Endothelial cell of umbilical vein (primary cell): ENCODE measurements around the gene ZNF319. TPM values are rescaled to one million over a fixed set of nuclear protein-coding genes. Genes with fewer than 3 reads are reported as not detected.

Experiments used
- BruUV-seq: library from RNA; stranded (reverse); fragments of 400-500 nt; replicated peaks from 2 replicates; lab custom pipeline; 2021; lab: Mats Ljungman, UMichigan
- CTCF ChIA-PET: fragments of 300-600, 350-600 bp; sonication (Branson Sonifier 250); formaldehyde crosslinking; loops from one replicate; lab custom pipeline; 2021; ENCODE audit warnings: antibody characterized with exemption, inconsistent platforms; lab: Charles Lee
- POLR2A ChIA-PET: fragments of 300-600, 350-600 bp; sonication (Branson Sonifier 250); formaldehyde crosslinking; loops from one replicate; lab custom pipeline; 2021; ENCODE audit warnings: antibody characterized with exemption, inconsistent platforms; lab: Charles Lee
- DNase-seq: peaks from one replicate; pipeline ENCODE4 v3.0.0-alpha.2; 2011; ENCODE audit warnings: low read depth, low spot score
- FAIRE-seq: peaks from 2 replicates; lab custom pipeline; 2011; peaks lifted over from hg19 to GRCh38; lab: Jason Lieb, UNC
- H2AFZ ChIP-seq: 2 replicates; pipeline ENCODE4 v1.6.0; 2012; ENCODE audit warnings: low read depth, low read length, control low read depth, inconsistent platforms
- H3K27ac ChIP-seq: 2 replicates; pipeline ENCODE4 v1.5.1; 2011; ENCODE audit warnings: low read depth, mild to moderate bottlenecking, control low read depth, low read length, moderate library complexity; ENCODE audit not compliant: insufficient read depth
- H3K27me3 ChIP-seq, 2 experiments: 2 replicates each; pipeline versions ENCODE4 v1.6.0 to v1.6.1; 2011; ENCODE audit warnings: low read length in 2 of 2, mixed read lengths in 1 of 2; ENCODE audit not compliant: control insufficient read depth in 2 of 2, insufficient read depth in 2 of 2
- H3K36me3 ChIP-seq, 2 experiments: 2 replicates in 1 of 2; 3 replicates in 1 of 2; pipeline ENCODE4 v1.5.1; 2011; ENCODE audit warnings: low read length in 2 of 2, mild to moderate bottlenecking in 1 of 2, moderate library complexity in 1 of 2; ENCODE audit not compliant: control insufficient read depth in 2 of 2, insufficient read depth in 2 of 2; ENCODE audit errors: extremely low read depth in 1 of 2
- H3K4me1 ChIP-seq: 3 replicates; pipeline ENCODE4 v1.5.1; 2011; ENCODE audit warnings: mild to moderate bottlenecking, low read length; ENCODE audit not compliant: control insufficient read depth, insufficient read depth; ENCODE audit errors: extremely low read depth
- H3K4me2 ChIP-seq: 2 replicates; pipeline ENCODE4 v1.6.1; 2011; ENCODE audit warnings: low read length, control low read depth, mixed read lengths; ENCODE audit not compliant: insufficient read depth
- H3K4me3 ChIP-seq, 3 experiments: fragments of 200-600 bp in 1 of 3; sonication (generic), shearing (Covaris generic) in 1 of 3; replicated peaks in 1 of 3; 2 replicates each; pipeline ENCODE4 v1.5.1; 2011 to 2016; ENCODE audit warnings: control low read depth in 3 of 3, low read length in 3 of 3, mild to moderate bottlenecking in 2 of 3, inconsistent platforms in 1 of 3, low read depth in 1 of 3, moderate library complexity in 1 of 3; ENCODE audit not compliant: insufficient read depth in 1 of 3
- H3K79me2 ChIP-seq: 2 replicates; pipeline ENCODE4 v1.6.0; 2012; ENCODE audit warnings: low read length, inconsistent platforms; ENCODE audit not compliant: control insufficient read depth, insufficient read depth
- H3K9ac ChIP-seq: replicated peaks from 2 replicates; pipeline ENCODE3; 2011; ENCODE audit warnings: low read length, control low read depth; ENCODE audit not compliant: insufficient read depth; ENCODE audit errors: extremely low read depth
- H3K9me1 ChIP-seq: replicated peaks from 3 replicates; pipeline ENCODE4 v1.6.0; 2011; ENCODE audit warnings: mild to moderate bottlenecking, low read length; ENCODE audit not compliant: control insufficient read depth, insufficient read depth; ENCODE audit errors: extremely low read depth
- H3K9me3 ChIP-seq: replicated peaks from 2 replicates; pipeline ENCODE4 v1.5.1; 2012; ENCODE audit warnings: low read length, inconsistent platforms; ENCODE audit not compliant: control insufficient read depth, insufficient read depth
- H4K20me1 ChIP-seq: replicated peaks from 2 replicates; pipeline ENCODE3; 2011; ENCODE audit warnings: mild to moderate bottlenecking, low read length; ENCODE audit not compliant: control insufficient read depth, insufficient read depth; ENCODE audit errors: extremely low read depth
- EZH2 ChIP-seq: IDR thresholded peaks from 2 replicates; pipeline ENCODE4 v1.6.1; 2012; ENCODE audit warnings: borderline replicate concordance, low read depth, mild to moderate bottlenecking, moderate library complexity, low read length, inconsistent platforms; ENCODE audit not compliant: severe bottlenecking
- FOS ChIP-seq: IDR thresholded peaks from 2 replicates; pipeline ENCODE4 v1.6.1; 2011; ENCODE audit warnings: mild to moderate bottlenecking, low read length, moderate library complexity, borderline replicate concordance; ENCODE audit not compliant: insufficient read depth
- GATA2 ChIP-seq: IDR thresholded peaks from 2 replicates; pipeline ENCODE4 v1.7.0; 2011; ENCODE audit warnings: low read depth, mild to moderate bottlenecking, moderate library complexity, mixed read lengths, low read length; ENCODE audit not compliant: insufficient read length, insufficient read depth
- JUN ChIP-seq: IDR thresholded peaks from 2 replicates; pipeline ENCODE4 v1.6.1; 2011; ENCODE audit warnings: borderline replicate concordance, low read depth; ENCODE audit not compliant: insufficient read length, insufficient read depth
- MYC ChIP-seq: IDR thresholded peaks from one replicate; pipeline ENCODE4 v1.6.1; 2011; ENCODE audit warnings: mild to moderate bottlenecking, low read depth, low read length
- POLR2A ChIP-seq: IDR thresholded peaks from 2 replicates; pipeline ENCODE4 v1.6.1; 2012; ENCODE audit warnings: low read depth, mild to moderate bottlenecking, control low read depth, low read length
- POLR2AphosphoS5 ChIP-seq: IDR thresholded peaks from 2 replicates; pipeline ENCODE4 v1.6.1; 2012; ENCODE audit warnings: low read depth, mild to moderate bottlenecking, control low read depth, low read length, moderate library complexity; ENCODE audit not compliant: insufficient read depth
- dilution Hi-C: fragments of 300-500 bp; cut with MboI; formaldehyde crosslinking; loops from one replicate; pipeline ENCODE4 v1.15.0; 2019; ENCODE audit warnings: low sequenced_read_pairs; ENCODE audit not compliant: extremely low pct_ligation_motif_present
- intact Hi-C: fragments of 100-400 bp; cut with micrococcal nuclease; formaldehyde crosslinking; loops from one replicate; pipeline ENCODE4 v1.10.0; 2022
- polyA plus RNA-seq, 4 experiments: library from polyadenylated mRNA; depleted of rRNA in 3 of 4; stranded (reverse) in 3 of 4; unstranded in 1 of 4; fragments of >200 nt; gene quantifications; 2 replicates each; pipeline versions ENCODE4 v1.2.1 to v1.2.3, GENCODE V29; 2011 to 2012; ENCODE audit warnings: missing spikeins in 1 of 4
- total RNA-seq: library from RNA; stranded (reverse); gene quantifications from 2 replicates; pipeline ENCODE4 v1.2.3, GENCODE V29; 2021
- TF ChIP-seq, protein P1 (sequence below), 2 donors: IDR thresholded peaks; 1 replicate in 1 of 2; 2 replicates in 1 of 2; pipeline ENCODE4 v1.5.1; 2011; ENCODE audit warnings: low read length in 2 of 2, mild to moderate bottlenecking in 2 of 2, moderate library complexity in 2 of 2, control low read depth in 1 of 2, inconsistent platforms in 1 of 2, low read depth in 1 of 2; ENCODE audit not compliant: insufficient read depth in 1 of 2; ENCODE audit errors: extremely low read depth in 1 of 2
- TF ChIP-seq, protein P2 (sequence below): IDR thresholded peaks from 2 replicates; pipeline ENCODE4 v1.6.1; 2011; ENCODE audit not compliant: insufficient read depth, insufficient read length

ZNF319 gene
- total and polyA plus RNA-seq, 2 donors (not counting 3 experiments of a cell fraction or from before 2014, with no cell fraction given), result 5.4 to 9.9 TPM

DNA sequence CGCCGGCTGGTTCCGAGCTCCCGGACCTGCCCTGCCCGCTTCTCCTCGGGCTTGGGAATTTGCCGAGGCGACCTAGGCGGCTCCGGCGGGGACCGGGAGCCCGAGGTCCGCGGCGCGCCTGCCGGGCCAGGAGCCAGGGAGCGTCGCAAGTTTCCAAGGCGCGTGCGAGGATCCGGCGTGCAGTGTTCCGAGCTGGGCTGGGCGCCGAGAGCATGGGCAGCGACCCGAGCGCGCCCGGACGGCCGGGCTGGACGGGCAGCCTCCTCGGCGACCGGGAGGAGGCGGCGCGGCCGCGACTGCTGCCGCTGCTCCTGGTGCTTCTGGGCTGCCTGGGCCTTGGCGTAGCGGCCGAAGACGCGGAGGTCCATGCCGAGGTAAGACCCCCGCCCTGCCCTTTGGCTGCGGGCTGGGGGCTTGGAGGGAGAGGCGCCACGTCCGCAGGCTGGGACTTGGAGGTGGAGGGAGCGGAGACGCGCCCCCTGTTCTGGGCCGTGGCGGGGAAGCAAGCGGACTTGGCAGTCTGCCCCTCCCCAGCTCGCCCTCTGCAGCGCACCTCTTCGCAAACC, 25.8 kb upstream of the ZNF319 start:
- FAIRE-seq (no peak), DNase-seq (peak; percentile 56)
- H4K20me1 ChIP-seq, result no peaks in the 10 kb centered on the region
- BruUV-seq, result no TSS peak
- peak overlapping the region in 2 of 3 experiments; percentile 51 to 64 for H3K4me3 ChIP-seq
- H3K36me3 ChIP-seq, result no peaks in the 10 kb centered on the region
- H3K4me1 ChIP-seq, result peaks cover 19% of the 10 kb centered on the region
- no peak overlapping the region for H3K9ac ChIP-seq
- peaks cover 0 to 8% of the 10 kb centered on the region in 2 experiments for H3K27me3 ChIP-seq
- H3K9me1 ChIP-seq, result no peaks in the 10 kb centered on the region
- CTCF ChIA-PET, result interaction anchor here (0.9 to 5.6 kb wide), 4 partner anchors 71 to 145 kb away, joined by 3 to 54 read pairs (median 28); partner anchors contain the start of gene CFAP20
- no peak for TF ChIP-seq FOS
- TF ChIP-seq GATA2, result no peak
- no peak for TF ChIP-seq POLR2AphosphoS5
- TF ChIP-seq JUN, result no peak
- TF ChIP-seq, protein P1, sequence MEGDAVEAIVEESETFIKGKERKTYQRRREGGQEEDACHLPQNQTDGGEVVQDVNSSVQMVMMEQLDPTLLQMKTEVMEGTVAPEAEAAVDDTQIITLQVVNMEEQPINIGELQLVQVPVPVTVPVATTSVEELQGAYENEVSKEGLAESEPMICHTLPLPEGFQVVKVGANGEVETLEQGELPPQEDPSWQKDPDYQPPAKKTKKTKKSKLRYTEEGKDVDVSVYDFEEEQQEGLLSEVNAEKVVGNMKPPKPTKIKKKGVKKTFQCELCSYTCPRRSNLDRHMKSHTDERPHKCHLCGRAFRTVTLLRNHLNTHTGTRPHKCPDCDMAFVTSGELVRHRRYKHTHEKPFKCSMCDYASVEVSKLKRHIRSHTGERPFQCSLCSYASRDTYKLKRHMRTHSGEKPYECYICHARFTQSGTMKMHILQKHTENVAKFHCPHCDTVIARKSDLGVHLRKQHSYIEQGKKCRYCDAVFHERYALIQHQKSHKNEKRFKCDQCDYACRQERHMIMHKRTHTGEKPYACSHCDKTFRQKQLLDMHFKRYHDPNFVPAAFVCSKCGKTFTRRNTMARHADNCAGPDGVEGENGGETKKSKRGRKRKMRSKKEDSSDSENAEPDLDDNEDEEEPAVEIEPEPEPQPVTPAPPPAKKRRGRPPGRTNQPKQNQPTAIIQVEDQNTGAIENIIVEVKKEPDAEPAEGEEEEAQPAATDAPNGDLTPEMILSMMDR (IDR thresholded peaks at IDR 0.05; ENCODE audit: extremely low read depth in 1 of 2, insufficient read depth in 1 of 2, low read depth in 1 of 2, low read length in 2 of 2), result no peak
- no peak for TF ChIP-seq POLR2A
- TF ChIP-seq EZH2, result no peak
- TF ChIP-seq, protein P2, sequence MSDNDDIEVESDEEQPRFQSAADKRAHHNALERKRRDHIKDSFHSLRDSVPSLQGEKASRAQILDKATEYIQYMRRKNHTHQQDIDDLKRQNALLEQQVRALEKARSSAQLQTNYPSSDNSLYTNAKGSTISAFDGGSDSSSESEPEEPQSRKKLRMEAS, result no peak
- TF ChIP-seq MYC, result no peak
- no peaks in the 10 kb centered on the region for H3K79me2 ChIP-seq
- H3K4me2 ChIP-seq, result peak overlapping the region; percentile 84
- intact Hi-C loops (loop anchor here (1.0 to 2.0 kb wide), 2 partner anchors 55 to 71 kb away; no protein-coding TSS in a partner anchor), dilution Hi-C loops (no loop called here)
- no peak overlapping the region for H3K27ac ChIP-seq
- POLR2A ChIA-PET, result interaction anchor here (1.0 to 2.0 kb wide), 2 partner anchors 96 to 103 kb away, joined by 3 to 8 read pairs; partner anchors contain the start of gene CFAP20
- H3K9me3 ChIP-seq, result no peaks in the 10 kb centered on the region
- H2AFZ ChIP-seq, result peak overlapping the region; percentile 81
